MCF 10A (cell line): ENCODE results near the gene CYP19A1. TPM values are rescaled to one million over a fixed set of nuclear protein-coding genes. Genes with fewer than 3 reads are reported as not detected.

Experiments used
- BruUV-seq: library from RNA; stranded (reverse); fragments of 400-500 nt; replicated peaks from 2 replicates; lab custom pipeline; 2021; lab: Mats Ljungman, UMichigan
- CTCF ChIA-PET: fragments of 300-600 bp; sonication (Branson Sonifier 250); formaldehyde crosslinking; extraction: SDS; loops from one replicate; lab custom pipeline; 2021; ENCODE audit warnings: antibody characterized with exemption, inconsistent platforms; lab: Yijun Ruan, JAX
- POLR2A ChIA-PET: fragments of 300-600, 350-650 bp; sonication (Branson Sonifier 250); formaldehyde crosslinking; extraction: SDS; loops from one replicate; lab custom pipeline; 2020; ENCODE audit warnings: antibody characterized with exemption, inconsistent platforms; lab: Yijun Ruan, JAX
- DNase-seq: peaks from one replicate; pipeline ENCODE4 v3.0.0-alpha.2; 2018; ENCODE audit not compliant: unreplicated experiment
- H3K27ac Mint-ChIP-seq: one replicate; pipeline ENCODE4 v1.8.0; 2022; ENCODE audit warnings: mild to moderate bottlenecking, low read depth, mixed read lengths; ENCODE audit not compliant: unreplicated experiment
- H3K27me3 Mint-ChIP-seq: one replicate; pipeline ENCODE4 v1.8.0; 2022; ENCODE audit warnings: mixed read lengths; ENCODE audit not compliant: insufficient read depth, unreplicated experiment
- H3K36me3 Mint-ChIP-seq: one replicate; pipeline ENCODE4 v1.8.0; 2022; ENCODE audit warnings: mild to moderate bottlenecking, moderate library complexity, mixed read lengths; ENCODE audit not compliant: insufficient read depth, unreplicated experiment
- H3K4me1 Mint-ChIP-seq: one replicate; pipeline ENCODE4 v1.8.0; 2022; ENCODE audit warnings: mixed read lengths; ENCODE audit not compliant: insufficient read depth, unreplicated experiment
- H3K4me3 Mint-ChIP-seq: one replicate; pipeline ENCODE4 v1.8.0; 2022; ENCODE audit warnings: mild to moderate bottlenecking, moderate library complexity, mixed read lengths; ENCODE audit not compliant: unreplicated experiment
- H3K9me3 Mint-ChIP-seq: one replicate; pipeline ENCODE4 v1.8.0; 2022; ENCODE audit warnings: mixed read lengths; ENCODE audit not compliant: unreplicated experiment
- CTCF ChIP-seq: fragments of 200-600 bp; IDR thresholded peaks from one replicate; pipeline ENCODE4 v1.8.0; 2022; ENCODE audit warnings: antibody characterized with exemption, mild to moderate bottlenecking; ENCODE audit not compliant: unreplicated experiment
- intact Hi-C: fragments of 100-400 bp; cut with micrococcal nuclease; formaldehyde crosslinking; loops from 2 replicates; pipeline ENCODE4 v1.14.1; 2022
- total RNA-seq: library from RNA; stranded (reverse); gene quantifications from 2 replicates; pipeline ENCODE4 v1.2.3, GENCODE V29; 2022

The CYP19A1 gene
- total RNA-seq, 1 experiment from 2014 or later: not detected

- H3K27ac Mint-ChIP-seq: peak overlapping the region; percentile 71
- no peaks in the 10 kb centered on the region for H3K36me3 Mint-ChIP-seq
- BruUV-seq: no TSS peak
- no peak for DNase-seq
- ChIA-PET CTCF (interaction anchor here (0.6 to 6.8 kb wide), 28 partner anchors 9 to 630 kb away, joined by 3 to 116 read pairs (median 6); no protein-coding TSS in a partner anchor), POLR2A (interaction anchor here (0.6 to 2.0 kb wide), 5 partner anchors 10 to 283 kb away, joined by 3 to 15 read pairs (median 6); no protein-coding TSS in a partner anchor)
- H3K4me1 Mint-ChIP-seq: peaks cover 24% of the 10 kb centered on the region
- TF ChIP-seq CTCF: no peak
- H3K9me3 Mint-ChIP-seq: no peaks in the 10 kb centered on the region
- no peak overlapping the region for H3K4me3 Mint-ChIP-seq
- intact Hi-C loops: loop anchor here (1.0 kb wide), 1 partner anchor 60 kb away; no protein-coding TSS in a partner anchor
- no peaks in the 10 kb centered on the region for H3K27me3 Mint-ChIP-seq
These were observed 144.9 kb downstream of the CYP19A1 start for GRCh38 chr15:51193526-51193925.

GRCh38 chr15:51192521-51193280, 145.7 kb downstream of the CYP19A1 start:
- POLR2A ChIA-PET: interaction anchor here (0.6 to 2.0 kb wide), 9 partner anchors 10 to 429 kb away, joined by 3 to 15 read pairs (median 4); no protein-coding TSS in a partner anchor
- intact Hi-C loops: loop anchor here (1.0 kb wide), 3 partner anchors 29 to 283 kb away; no protein-coding TSS in a partner anchor
- Mint-ChIP-seq H3K36me3 (no peaks in the 10 kb centered on the region), H3K27me3 (no peaks in the 10 kb centered on the region), H3K4me1 (peaks cover 24% of the 10 kb centered on the region), H3K9me3 (no peaks in the 10 kb centered on the region), H3K27ac (peak overlapping the region; percentile 7), H3K4me3 (no peak overlapping the region)
- CTCF ChIA-PET: interaction anchor here (0.6 to 6.8 kb wide), 38 partner anchors 9 to 631 kb away, joined by 3 to 116 read pairs (median 4); no protein-coding TSS in a partner anchor
- BruUV-seq: no TSS peak
- peak; percentile 91 for DNase-seq
- TF ChIP-seq CTCF: peak; percentile 89

- Mint-ChIP-seq H3K27me3 (no peaks in the 10 kb centered on the region), H3K4me3 (peak overlapping the region; percentile 51), H3K4me1 (peaks cover 24% of the 10 kb centered on the region), H3K9me3 (no peaks in the 10 kb centered on the region), H3K27ac (peak overlapping the region; percentile 46), H3K36me3 (no peaks in the 10 kb centered on the region)
- DNase-seq: peak; percentile 83
- intact Hi-C loops: loop anchor here (1.0 kb wide), 2 partner anchors 28 to 282 kb away; no protein-coding TSS in a partner anchor
- BruUV-seq: no TSS peak
- ChIA-PET POLR2A (interaction anchor here (0.7 to 2.0 kb wide), 8 partner anchors 11 to 283 kb away, joined by 3 to 15 read pairs (median 4); no protein-coding TSS in a partner anchor), CTCF (interaction anchor here (0.5 to 6.8 kb wide), 24 partner anchors 8 to 549 kb away, joined by 3 to 116 read pairs (median 5); no protein-coding TSS in a partner anchor)
- no peak for TF ChIP-seq CTCF
These were observed 146.6 kb downstream of the CYP19A1 start for GRCh38 chr15:51191766-51192165.
